ENCODE results near the gene LPP. TPM values are rescaled to one million over a fixed set of nuclear protein-coding genes. Genes with fewer than 3 reads are reported as not detected.
A peak's percentile ranks its signal among the peaks of the same experiment; 100 is the strongest.

The LPP gene
- total RNA-seq, 1 experiment from 2014 or later = 20.4 TPM

- H3K9ac ChIP-seq (ENCODE audit: low read length) = no peak overlapping the region
- no peaks in the 10 kb centered on the region for H4K20me1 ChIP-seq (ENCODE audit: low read length)
- no peak overlapping the region for H2AFZ ChIP-seq (ENCODE audit: low read length)
- ATAC-seq (peak; percentile 49), DNase-seq (no peak)
- intact Hi-C loops (cut with micrococcal nuclease) = no loop called here
- H3K4me1 ChIP-seq (ENCODE audit: insufficient read depth, low read length) = no peaks in the 10 kb centered on the region
- ChIA-PET CTCF (no interaction called here), POLR2A (ENCODE audit: unreplicated experiment) (no interaction called here)
- no peaks in the 10 kb centered on the region for H3K36me3 ChIP-seq (ENCODE audit: low read depth, low read length)
- no peak overlapping the region for H3K27ac ChIP-seq (ENCODE audit: low read length)
- no peak for TF ChIP-seq EZH2phosphoT487 (IDR thresholded peaks at IDR 0.05; ENCODE audit: borderline replicate concordance, low read length)
- TF ChIP-seq EZH2 (IDR thresholded peaks at IDR 0.05; ENCODE audit: low read length, unreplicated experiment) = no peak
- TF ChIP-seq, protein P1, sequence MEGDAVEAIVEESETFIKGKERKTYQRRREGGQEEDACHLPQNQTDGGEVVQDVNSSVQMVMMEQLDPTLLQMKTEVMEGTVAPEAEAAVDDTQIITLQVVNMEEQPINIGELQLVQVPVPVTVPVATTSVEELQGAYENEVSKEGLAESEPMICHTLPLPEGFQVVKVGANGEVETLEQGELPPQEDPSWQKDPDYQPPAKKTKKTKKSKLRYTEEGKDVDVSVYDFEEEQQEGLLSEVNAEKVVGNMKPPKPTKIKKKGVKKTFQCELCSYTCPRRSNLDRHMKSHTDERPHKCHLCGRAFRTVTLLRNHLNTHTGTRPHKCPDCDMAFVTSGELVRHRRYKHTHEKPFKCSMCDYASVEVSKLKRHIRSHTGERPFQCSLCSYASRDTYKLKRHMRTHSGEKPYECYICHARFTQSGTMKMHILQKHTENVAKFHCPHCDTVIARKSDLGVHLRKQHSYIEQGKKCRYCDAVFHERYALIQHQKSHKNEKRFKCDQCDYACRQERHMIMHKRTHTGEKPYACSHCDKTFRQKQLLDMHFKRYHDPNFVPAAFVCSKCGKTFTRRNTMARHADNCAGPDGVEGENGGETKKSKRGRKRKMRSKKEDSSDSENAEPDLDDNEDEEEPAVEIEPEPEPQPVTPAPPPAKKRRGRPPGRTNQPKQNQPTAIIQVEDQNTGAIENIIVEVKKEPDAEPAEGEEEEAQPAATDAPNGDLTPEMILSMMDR (conservative IDR thresholded peaks at IDR 0.05; ENCODE audit: low read depth, low read length) = no peak
- H3K4me2 ChIP-seq (ENCODE audit: low read length) = no peak overlapping the region
- no peaks in the 10 kb centered on the region for H3K9me3 ChIP-seq (ENCODE audit: low read length)
- H3K9me2 ChIP-seq (replicated peaks; ENCODE audit: low read length) = no peaks in the 10 kb centered on the region
- H3K4me3 ChIP-seq (ENCODE audit: low read length) = no peak overlapping the region
- H3K79me2 ChIP-seq (ENCODE audit: low read length) = no peaks in the 10 kb centered on the region
- no TSS peak for BruUV-seq (replicated peaks)
- no peaks in the 10 kb centered on the region for H3F3A ChIP-seq (ENCODE audit: low read length, unreplicated experiment)
- H3K27me3 ChIP-seq (ENCODE audit: low read length) = no peaks in the 10 kb centered on the region
These were observed 60.5 kb downstream of the LPP start for GRCh38 chr3:188214442-188214841.

DNA sequence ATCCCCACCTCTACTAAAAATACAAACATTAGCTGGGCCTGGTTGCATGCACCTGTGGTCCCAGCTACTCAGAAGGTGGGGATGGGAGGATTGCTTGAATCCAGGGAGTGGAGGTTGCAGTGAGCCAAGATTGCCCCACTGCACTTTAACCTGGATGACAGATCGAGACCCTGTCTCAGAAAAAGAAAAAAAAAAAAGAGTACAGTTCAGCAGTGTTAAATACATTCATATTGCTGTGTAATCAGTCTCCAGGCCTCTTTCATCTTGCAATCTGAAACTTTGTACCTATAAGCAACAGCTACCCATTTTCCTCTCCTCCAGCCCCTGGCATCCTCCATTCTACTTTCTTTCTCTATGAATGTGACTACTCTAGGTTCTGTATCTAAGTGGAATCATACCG is 61.2 kb downstream of the LPP start:
- Histone ChIP-seq H3K36me3 (ENCODE audit: low read depth, low read length) (no peaks in the 10 kb centered on the region), H3K4me1 (ENCODE audit: insufficient read depth, low read length) (no peaks in the 10 kb centered on the region), H3K27me3 (ENCODE audit: low read length) (no peaks in the 10 kb centered on the region), H3F3A (ENCODE audit: low read length, unreplicated experiment) (no peaks in the 10 kb centered on the region), H4K20me1 (ENCODE audit: low read length) (no peaks in the 10 kb centered on the region), H3K9me2 (replicated peaks; ENCODE audit: low read length) (no peaks in the 10 kb centered on the region), H3K4me3 (ENCODE audit: low read length) (no peak overlapping the region), H3K79me2 (ENCODE audit: low read length) (no peaks in the 10 kb centered on the region), H3K9ac (ENCODE audit: low read length) (no peak overlapping the region), H2AFZ (ENCODE audit: low read length) (no peak overlapping the region), H3K4me2 (ENCODE audit: low read length) (no peak overlapping the region), H3K9me3 (ENCODE audit: low read length) (no peaks in the 10 kb centered on the region), H3K27ac (ENCODE audit: low read length) (no peak overlapping the region)
- ATAC-seq (no peak), DNase-seq (no peak)
- no TSS peak for BruUV-seq (replicated peaks)
- CTCF ChIA-PET = no interaction called here
- POLR2A ChIA-PET (ENCODE audit: unreplicated experiment) = no interaction called here
- intact Hi-C loops (cut with micrococcal nuclease) = no loop called here
- TF ChIP-seq, protein P1 (conservative IDR thresholded peaks at IDR 0.05; ENCODE audit: low read depth, low read length) = no peak
- TF ChIP-seq EZH2phosphoT487 (IDR thresholded peaks at IDR 0.05; ENCODE audit: borderline replicate concordance, low read length) (no peak), EZH2 (IDR thresholded peaks at IDR 0.05; ENCODE audit: low read length, unreplicated experiment) (no peak)

DNA sequence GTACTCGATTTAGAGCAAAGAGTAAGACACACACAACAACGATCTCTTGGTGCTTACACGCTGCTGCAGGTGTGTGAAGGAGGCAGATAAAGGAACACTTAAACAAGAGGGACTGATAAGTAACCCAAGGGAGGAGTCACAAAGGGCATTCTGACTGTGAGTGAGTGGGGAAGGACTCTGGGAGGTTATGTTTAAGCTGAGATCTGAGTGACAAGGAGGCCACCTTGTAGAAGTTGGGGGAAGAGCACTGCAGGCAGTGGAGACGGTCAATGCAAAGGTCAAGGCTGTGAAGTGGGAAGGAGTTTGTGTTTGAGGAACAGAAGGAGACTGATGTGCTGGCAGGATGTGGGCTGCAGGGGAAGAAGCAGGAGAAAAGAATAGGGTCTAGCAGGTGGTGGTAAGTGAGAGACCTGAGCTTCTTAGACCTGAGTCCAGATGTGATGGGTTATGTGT is 63.1 kb downstream of the LPP start:
- POLR2A ChIA-PET (ENCODE audit: unreplicated experiment) = no interaction called here
- no TSS peak for BruUV-seq (replicated peaks)
- no peaks in the 10 kb centered on the region for H3K36me3 ChIP-seq (ENCODE audit: low read depth, low read length)
- no peak overlapping the region for H3K4me3 ChIP-seq (ENCODE audit: low read length)
- H2AFZ ChIP-seq (ENCODE audit: low read length) = no peak overlapping the region
- no peak overlapping the region for H3K27ac ChIP-seq (ENCODE audit: low read length)
- no peaks in the 10 kb centered on the region for H3F3A ChIP-seq (ENCODE audit: low read length, unreplicated experiment)
- no peak overlapping the region for H3K4me2 ChIP-seq (ENCODE audit: low read length)
- no peaks in the 10 kb centered on the region for H3K79me2 ChIP-seq (ENCODE audit: low read length)
- ATAC-seq (no peak), DNase-seq (no peak)
- H3K9me2 ChIP-seq (replicated peaks; ENCODE audit: low read length) = no peaks in the 10 kb centered on the region
- CTCF ChIA-PET = no interaction called here
- H3K9ac ChIP-seq (ENCODE audit: low read length) = no peak overlapping the region
- no peaks in the 10 kb centered on the region for H3K4me1 ChIP-seq (ENCODE audit: insufficient read depth, low read length)
- TF ChIP-seq EZH2 (IDR thresholded peaks at IDR 0.05; ENCODE audit: low read length, unreplicated experiment) (no peak), EZH2phosphoT487 (IDR thresholded peaks at IDR 0.05; ENCODE audit: borderline replicate concordance, low read length) (no peak)
- TF ChIP-seq, protein P1 (conservative IDR thresholded peaks at IDR 0.05; ENCODE audit: low read depth, low read length) = no peak
- no peaks in the 10 kb centered on the region for H3K9me3 ChIP-seq (ENCODE audit: low read length)
- intact Hi-C loops (cut with micrococcal nuclease) = no loop called here
- H4K20me1 ChIP-seq (ENCODE audit: low read length) = no peaks in the 10 kb centered on the region
- no peaks in the 10 kb centered on the region for H3K27me3 ChIP-seq (ENCODE audit: low read length)

All from PC-3 (cell line).